ENCODE results near the gene PPP2R5C. TPM values are rescaled to one million over a fixed set of nuclear protein-coding genes. Genes with fewer than 3 reads are reported as not detected.

The PPP2R5C gene
- total and polyA plus RNA-seq, 9 of the 15 experiments (the other 6 are each of a cell fraction or from before 2014, with no cell fraction given), result 284 to 617 (median 395) TPM

DNA sequence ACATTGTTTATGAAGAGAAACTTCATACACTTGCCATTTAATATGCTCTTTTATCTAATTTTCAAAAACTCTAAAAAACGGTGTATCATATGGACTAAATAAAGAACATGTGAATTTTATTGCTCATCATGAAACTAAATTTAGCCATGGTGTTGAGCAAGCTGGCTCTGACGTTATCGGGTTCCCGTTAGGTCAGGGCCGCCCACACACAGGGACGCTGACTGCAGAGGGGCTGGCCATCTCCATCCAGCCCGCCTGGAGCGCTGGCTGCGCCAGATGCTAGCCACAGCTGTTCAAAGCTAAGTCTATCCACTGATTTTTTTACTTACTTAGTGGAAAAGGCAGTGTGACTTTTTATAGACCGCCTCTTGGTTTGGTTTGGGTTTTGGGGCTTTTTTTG, 166.3 kb downstream of the PPP2R5C start (continued):
- TF ChIP-seq PBX2 (CRISPR knock-in tag; IDR thresholded peaks at IDR 0.05; ENCODE audit: low read depth) (no peak), PBX2 (tag; conservative IDR thresholded peaks at IDR 0.05; ENCODE audit: low read depth) (no peak), ZNF778 (CRISPR knock-in tag; IDR thresholded peaks at IDR 0.05) (no peak), ZNF318 (IDR thresholded peaks at IDR 0.05; ENCODE audit: borderline replicate concordance in 1 of 2, low read depth in 1 of 2) (no peak), RCOR1 (IDR thresholded peaks at IDR 0.05; ENCODE audit: borderline replicate concordance in 1 of 2, low read depth in 2 of 2, low read length in 2 of 2) (peak in 1 of 2 experiments; percentile 54; a peak in 1 of 4 replicates), XRCC3 (IDR thresholded peaks at IDR 0.05) (no peak), THRA (IDR thresholded peaks at IDR 0.05) (peak; percentile 75), LEF1 (IDR thresholded peaks at IDR 0.05) (no peak), ZNF174 (CRISPR knock-in tag; IDR thresholded peaks at IDR 0.05) (no peak), E4F1 (CRISPR knock-in tag; IDR thresholded peaks at IDR 0.05; ENCODE audit: borderline replicate concordance) (no peak), POLR3G (IDR thresholded peaks at IDR 0.05; ENCODE audit: extremely low read depth, insufficient read length, insufficient replicate concordance) (no peak), PHF21A (IDR thresholded peaks at IDR 0.05; ENCODE audit: borderline replicate concordance, low read depth) (no peak), GATAD2A (IDR thresholded peaks at IDR 0.05) (no peak)
